Superior temporal gyrus (tissue), 1 donor: ENCODE measurements around the gene HTT.

Experiments
- DNase-seq: peaks from one replicate; pipeline ENCODE4 v3.0.0-alpha.2; 2016; ENCODE audit errors: extremely low spot score

HTT gene

DNA sequence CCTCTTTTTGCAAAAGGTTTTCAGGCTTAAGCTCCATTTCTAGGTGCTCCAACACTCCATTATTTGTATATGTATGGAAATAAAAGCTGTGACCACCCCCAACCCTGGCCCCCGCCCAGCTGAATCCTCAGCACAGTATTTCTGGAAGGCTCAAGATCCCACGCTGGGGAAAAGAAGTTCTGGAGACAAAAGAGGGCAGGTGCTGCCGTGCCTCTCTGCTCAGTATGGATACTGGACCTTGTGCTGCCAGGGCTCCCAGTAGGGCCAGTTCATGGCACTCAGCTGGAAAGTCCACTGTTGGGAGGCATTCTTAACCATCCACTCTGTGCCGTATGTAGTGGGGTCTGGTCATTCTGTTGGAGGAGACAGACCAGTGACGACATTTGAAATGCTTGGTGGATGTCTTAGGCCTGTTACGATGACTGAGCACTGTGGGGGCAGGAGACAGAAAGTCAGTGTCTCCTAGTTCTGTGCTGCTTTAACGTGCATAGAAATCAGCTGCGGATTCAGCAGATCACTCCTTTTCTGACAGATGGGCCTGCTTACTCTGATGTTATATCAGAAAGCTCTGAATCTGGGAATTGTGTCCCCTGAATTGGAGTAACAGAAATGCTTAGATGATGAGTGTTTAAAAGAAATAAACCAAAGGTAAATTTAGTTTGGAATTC is 126.1 kb downstream of the HTT start:
- no peak for DNase-seq

DNA sequence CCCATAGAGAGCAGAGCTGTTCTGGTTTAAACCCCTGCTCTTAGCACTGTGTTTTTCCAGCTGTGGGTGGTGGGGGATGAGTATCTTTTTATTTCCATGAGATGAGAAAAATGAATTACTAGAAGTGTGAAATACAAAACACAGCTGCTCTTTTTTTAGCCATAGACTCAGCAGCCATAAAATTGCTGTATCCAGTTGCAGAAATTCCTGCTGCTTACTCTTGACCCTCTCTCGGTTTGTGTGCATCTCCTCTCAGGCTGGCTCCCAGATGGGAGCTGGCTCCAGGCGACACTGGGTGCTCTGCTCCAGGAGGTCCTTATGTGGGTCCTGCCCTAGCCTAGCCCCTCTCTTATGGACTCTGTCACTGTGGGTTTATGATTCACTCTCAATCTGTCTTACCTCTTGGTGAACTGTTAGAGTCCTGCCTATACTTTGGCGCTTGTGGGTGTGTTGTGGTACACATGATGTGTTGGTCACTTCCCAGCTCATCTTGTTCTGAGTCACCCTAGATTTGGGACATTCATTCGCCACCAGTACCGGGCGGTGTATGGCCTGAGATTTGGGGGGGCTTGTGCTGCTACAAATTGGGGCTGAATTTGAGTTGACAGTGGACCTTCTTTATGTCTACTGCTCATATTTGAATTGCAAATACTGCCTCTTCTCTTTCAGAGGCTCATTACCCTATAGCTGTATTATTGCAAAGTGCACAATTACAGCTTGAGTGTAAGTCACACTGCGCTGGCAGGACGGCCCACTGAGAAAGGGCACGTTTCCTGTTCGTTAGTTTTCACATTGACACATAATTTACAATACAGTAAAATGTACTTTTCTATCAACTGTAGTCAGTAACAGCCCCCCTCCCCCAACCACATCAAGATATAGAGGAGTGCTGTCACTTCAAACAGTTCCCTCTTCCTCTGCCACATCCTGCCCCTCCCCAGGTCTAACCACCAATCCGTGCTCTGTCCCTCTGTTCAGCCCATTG is 127.5 kb downstream of the HTT start:
- no peak for DNase-seq

GRCh38 chr4:3202836-3203820 is 128.6 kb downstream of the HTT start:
- no peak for DNase-seq

DNA sequence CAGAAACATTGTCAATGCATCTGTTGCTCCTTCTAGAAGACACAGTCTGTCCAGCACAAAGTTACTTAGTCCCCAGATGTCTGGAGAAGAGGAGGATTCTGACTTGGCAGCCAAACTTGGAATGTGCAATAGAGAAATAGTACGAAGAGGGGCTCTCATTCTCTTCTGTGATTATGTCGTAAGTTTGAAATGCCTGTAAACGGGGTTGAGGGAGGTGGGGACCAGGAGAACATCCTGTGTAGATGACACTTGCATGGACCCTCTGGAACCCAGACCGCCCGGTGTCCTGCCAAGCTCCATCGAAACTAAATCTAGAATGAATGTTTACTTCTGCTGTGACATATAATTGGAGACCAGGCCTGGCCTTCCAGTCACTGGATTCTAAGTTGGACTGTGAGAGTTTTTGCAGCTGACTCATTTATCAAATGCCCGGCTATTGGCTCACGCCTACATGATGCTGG is 129.5 kb downstream of the HTT start:
- no peak for DNase-seq

DNA sequence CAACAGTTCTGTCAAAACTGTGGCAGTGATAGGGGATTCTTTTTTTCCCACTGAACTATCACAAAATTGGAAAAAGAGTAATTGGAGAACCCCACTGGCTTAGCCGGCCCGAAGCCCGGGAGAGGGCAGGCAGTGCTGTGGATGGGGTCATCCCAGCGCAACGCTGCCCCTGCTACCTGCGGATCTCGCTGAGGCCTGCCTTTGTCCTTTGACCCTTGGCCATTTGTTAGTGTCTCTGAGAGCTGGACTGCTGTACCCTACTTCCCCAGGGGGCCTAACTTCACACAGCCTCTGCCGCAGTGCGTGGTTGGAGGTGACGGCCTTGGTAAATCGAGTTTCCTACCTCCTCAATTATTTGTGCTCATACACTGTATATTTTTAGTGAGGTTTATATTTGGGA is 131.5 kb downstream of the HTT start:
- no peak for DNase-seq

- no peak for DNase-seq
Measured at GRCh38 chr4:3206439-3207100, 132.1 kb downstream of the HTT start.

DNA sequence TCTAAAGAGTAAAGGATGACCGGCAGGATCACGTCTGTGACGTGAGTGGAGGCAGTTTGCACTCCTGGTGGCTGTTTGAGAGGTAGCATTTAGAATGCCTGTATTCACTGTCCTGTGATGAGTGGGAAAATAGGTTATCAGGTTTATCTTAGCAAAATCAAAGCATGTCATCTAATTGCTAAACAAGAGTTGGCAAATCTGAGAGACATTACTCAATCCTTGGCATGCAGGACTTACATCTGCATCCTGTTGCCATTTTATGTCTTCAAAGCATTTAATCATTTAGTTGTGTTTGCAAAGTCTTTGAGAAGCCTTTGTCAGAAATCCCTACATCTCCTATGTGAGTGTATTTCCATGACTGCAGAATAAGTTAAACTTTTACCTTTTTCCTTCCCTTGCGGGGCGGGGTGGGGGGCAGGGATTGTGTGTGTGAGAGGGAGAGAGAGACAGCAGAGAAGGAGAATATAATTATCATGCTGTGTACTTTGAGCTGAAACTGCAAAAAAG is 133.1 kb downstream of the HTT start:
- no peak for DNase-seq

DNA sequence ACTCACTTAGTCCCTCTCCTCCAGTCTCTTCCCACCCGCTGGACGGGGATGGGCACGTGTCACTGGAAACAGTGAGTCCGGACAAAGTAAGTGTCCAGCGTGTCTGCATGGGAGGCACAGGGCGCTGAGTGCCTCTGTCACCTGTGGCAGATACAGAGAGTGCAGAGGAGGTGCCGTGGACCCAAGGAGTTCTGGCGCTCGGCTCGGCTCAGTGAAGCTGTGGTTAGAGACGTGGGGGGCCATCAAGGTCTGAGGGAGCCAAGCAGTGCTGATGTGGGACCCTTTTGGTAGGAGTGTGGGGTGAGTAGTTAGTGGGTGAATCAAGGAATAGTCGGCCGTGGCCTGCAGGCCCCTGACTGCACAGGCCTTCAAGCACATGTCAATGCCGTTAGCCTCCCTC is 134.3 kb downstream of the HTT start:
- no peak for DNase-seq

DNA sequence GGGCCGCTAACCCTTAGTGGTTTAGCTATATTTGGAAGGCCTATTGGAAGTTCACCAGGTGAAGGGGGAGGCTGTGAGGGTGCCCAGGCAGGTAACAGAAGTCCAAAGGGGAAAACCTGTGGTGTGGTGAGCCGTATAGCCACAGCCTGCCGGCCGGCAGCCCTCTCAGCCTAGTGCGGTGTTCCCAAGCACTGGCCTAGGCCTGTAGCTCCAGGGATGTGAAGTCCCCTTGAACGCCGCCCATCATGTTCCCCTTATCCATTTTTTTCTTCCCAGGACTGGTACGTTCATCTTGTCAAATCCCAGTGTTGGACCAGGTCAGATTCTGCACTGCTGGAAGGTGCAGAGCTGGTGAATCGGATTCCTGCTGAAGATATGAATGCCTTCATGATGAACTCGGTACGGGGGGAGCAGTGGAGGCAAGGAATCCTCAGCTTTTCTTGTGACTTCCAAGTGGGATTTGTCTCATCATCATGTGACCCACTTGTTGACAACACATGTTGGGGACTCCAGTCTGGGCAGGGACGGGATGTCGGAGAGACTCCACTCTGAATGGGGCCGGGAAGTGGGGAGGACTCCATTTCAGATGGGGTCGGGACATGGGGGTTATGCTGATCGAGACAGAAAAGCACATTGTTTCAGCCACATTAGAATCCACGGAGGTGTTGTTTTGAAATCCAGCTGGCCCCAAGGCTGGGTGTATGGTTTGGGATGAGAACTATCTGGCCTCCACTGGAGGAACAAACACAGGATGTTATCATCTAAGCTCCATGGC is 135.3 kb downstream of the HTT start:
- no peak for DNase-seq

GRCh38 chr4:3210467-3210866 is 136.0 kb downstream of the HTT start:
- no peak for DNase-seq

GRCh38 chr4:3211866-3212265 is 137.4 kb downstream of the HTT start:
- no peak for DNase-seq

- no peak for DNase-seq
Measured at GRCh38 chr4:3212391-3213105, 138.1 kb downstream of the HTT start.

DNA sequence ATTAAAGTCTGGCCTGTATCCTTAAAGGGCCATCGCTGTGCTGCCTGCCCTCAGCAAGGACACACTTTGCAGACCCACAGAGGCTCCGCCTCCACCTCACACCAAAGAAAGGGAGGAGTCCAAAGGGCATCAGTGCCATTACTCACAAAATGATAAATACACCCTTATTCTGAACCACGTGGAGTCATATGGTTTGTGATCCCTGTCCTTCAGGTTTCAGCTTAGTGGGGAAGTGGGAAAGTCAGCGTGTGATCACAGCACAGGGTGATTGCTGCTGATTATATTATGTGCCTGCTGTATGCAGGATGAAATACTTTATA is 138.6 kb downstream of the HTT start:
- DNase-seq, result no peak

GRCh38 chr4:3213661-3214250 is 139.3 kb downstream of the HTT start:
- DNase-seq, result no peak

DNA sequence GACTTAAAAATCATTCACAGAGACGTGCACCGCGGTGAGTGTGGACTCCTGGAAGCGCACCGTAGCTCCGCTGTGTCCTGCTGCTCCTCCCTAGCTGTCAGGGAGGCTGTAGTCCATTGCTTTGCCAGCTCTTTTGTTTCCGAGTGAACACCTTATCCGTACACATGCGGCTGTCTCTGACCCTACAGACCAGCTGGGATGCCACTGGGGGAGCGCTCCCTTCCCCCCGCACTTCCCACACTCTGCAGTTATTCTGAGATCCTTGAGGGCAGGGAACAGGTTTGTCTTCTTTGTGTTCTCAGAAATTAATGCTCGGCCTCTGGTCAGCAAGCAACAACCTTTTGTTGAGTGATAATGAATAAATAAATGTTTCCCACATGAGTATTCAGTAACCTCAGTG is 140.8 kb downstream of the HTT start:
- DNase-seq, result no peak

DNA sequence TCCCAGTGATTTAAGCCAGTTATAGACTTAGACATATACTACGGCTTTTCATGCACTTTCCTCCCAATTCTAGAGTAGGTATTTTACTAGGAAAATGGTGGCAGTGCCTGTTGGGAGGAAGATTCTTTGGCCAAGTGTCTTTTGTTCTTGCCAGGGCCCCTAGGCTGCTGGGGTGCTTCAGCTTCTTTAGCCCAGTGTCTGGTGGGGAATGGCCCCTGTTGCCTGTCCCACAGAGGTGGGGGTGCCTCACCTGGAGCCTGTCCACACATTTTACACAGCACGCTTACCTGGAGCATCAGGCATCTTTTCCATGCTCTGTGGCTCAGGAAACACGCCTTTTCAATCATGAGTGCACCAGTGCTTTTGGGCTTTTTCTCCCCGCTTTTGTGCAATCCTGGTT is 141.3 kb downstream of the HTT start:
- DNase-seq, result no peak

DNA sequence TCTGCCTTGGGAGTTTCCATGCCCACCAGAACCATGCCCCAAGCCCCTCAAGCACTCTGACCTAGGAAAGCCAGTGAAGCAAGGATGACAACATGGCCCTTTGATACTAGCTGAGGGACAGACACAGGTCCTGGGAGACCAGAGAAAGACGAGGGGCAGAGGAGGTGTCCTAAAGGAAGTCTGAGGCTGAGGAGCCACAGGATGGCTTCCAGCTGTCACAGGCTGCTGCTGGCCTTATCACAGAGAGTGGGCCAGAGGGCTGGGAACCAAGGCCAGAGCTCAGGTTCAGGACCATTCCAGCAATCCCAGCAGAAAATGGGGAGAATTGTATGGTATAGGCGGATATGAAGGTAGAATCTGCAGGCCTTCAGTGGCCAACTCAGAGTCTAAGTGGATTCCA is 142.8 kb downstream of the HTT start:
- no peak for DNase-seq

GRCh38 chr4:3217771-3218170 is 143.3 kb downstream of the HTT start:
- DNase-seq, result no peak
